ENCODE data around the gene NT5DC3. TPM values are rescaled to one million over a fixed set of nuclear protein-coding genes. Genes with fewer than 3 reads are reported as not detected.

Gene NT5DC3
- total and polyA plus RNA-seq, 2 of the 13 experiments (the other 11 are each of a cell fraction or from before 2014, with no cell fraction given) = 3.2 to 6.6 TPM

DNA sequence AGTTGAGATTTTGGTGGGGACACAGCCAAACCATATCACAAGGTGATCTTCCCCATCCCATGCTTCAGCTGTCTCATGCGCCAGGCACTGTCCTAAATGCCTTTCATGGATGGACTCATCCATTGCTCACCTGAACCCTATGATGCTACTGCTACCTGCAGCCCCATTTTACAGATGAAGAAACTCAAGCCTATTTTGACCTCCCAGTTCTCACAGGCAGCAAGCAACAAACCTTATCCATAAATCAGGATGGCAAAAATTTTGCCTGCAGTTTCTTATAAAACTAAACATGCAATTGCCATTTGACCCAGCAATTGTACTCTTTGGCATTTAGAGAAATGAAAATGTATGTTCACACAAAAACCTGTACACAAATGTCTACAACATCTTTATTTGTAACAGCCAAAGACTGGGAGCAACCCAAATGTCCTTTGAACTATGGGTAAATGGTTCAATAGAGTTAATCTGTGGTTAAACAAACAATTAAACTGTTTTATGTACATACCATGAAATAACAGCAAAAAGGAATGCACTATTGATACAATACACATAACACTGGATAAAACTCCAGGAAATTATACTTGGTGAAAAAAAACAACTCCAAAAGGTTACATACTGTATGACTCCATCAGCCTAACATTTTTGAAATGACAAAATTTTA is 2.6 kb downstream of the NT5DC3 start (continued):
- TF ChIP-seq ATF7 (IDR thresholded peaks at IDR 0.05) (no peak), ATF7 (CRISPR knock-in tag; IDR thresholded peaks at IDR 0.05) (no peak), GATAD2A (CRISPR knock-in tag; IDR thresholded peaks at IDR 0.05) (peak; percentile 83), ELF3 (CRISPR knock-in tag; IDR thresholded peaks at IDR 0.05) (peak; percentile 70), ZSCAN12 (CRISPR knock-in tag; IDR thresholded peaks at IDR 0.05) (no peak), MAF1 (CRISPR knock-in tag; IDR thresholded peaks at IDR 0.05; ENCODE audit: borderline replicate concordance) (no peak), ZNF558 (CRISPR knock-in tag; IDR thresholded peaks at IDR 0.05; ENCODE audit: borderline replicate concordance) (no peak), ZNF720 (CRISPR knock-in tag; IDR thresholded peaks at IDR 0.05) (no peak), TARDBP (CRISPR knock-in tag; IDR thresholded peaks at IDR 0.05) (peak; percentile 64; the same call in 1 of the 2 replicates), CREM (IDR thresholded peaks at IDR 0.05) (peak; percentile 81), CREM (CRISPR knock-in tag; IDR thresholded peaks at IDR 0.05) (no peak), SIX1 (CRISPR knock-in tag; IDR thresholded peaks at IDR 0.05; ENCODE audit: borderline replicate concordance) (peak; percentile 61; the same call in 1 of the 2 replicates), SNAPC2 (CRISPR knock-in tag; IDR thresholded peaks at IDR 0.05) (no peak), NFKBIZ (CRISPR knock-in tag; IDR thresholded peaks at IDR 0.05) (no peak), ZFP41 (CRISPR knock-in tag; IDR thresholded peaks at IDR 0.05; ENCODE audit: borderline replicate concordance) (no peak), NFYC (CRISPR knock-in tag; IDR thresholded peaks at IDR 0.05) (no peak), ZNF564 (CRISPR knock-in tag; IDR thresholded peaks at IDR 0.05) (no peak), ZNF678 (CRISPR knock-in tag; IDR thresholded peaks at IDR 0.05) (no peak), ZNF563 (CRISPR knock-in tag; IDR thresholded peaks at IDR 0.05) (no peak), GATAD1 (CRISPR knock-in tag; IDR thresholded peaks at IDR 0.05) (no peak), TOPORS (CRISPR knock-in tag; IDR thresholded peaks at IDR 0.05) (no peak), ZNF703 (CRISPR knock-in tag; IDR thresholded peaks at IDR 0.05; ENCODE audit: borderline replicate concordance) (no peak), ZNF550 (CRISPR knock-in tag; IDR thresholded peaks at IDR 0.05; ENCODE audit: borderline replicate concordance) (no peak), NFATC3 (CRISPR knock-in tag; IDR thresholded peaks at IDR 0.05) (no peak), ZBTB7A (CRISPR knock-in tag; IDR thresholded peaks at IDR 0.05) (no peak), ZFP82 (CRISPR knock-in tag; IDR thresholded peaks at IDR 0.05; ENCODE audit: borderline replicate concordance) (no peak), SUZ12 (IDR thresholded peaks at IDR 0.05; ENCODE audit: low read depth, low read length) (no peak), ZMAT3 (CRISPR knock-in tag; conservative IDR thresholded peaks at IDR 0.05) (no peak), ZNF160 (CRISPR knock-in tag; IDR thresholded peaks at IDR 0.05) (no peak), ZNF7 (CRISPR knock-in tag; IDR thresholded peaks at IDR 0.05) (no peak)
- TF ChIP-seq, protein P1, sequence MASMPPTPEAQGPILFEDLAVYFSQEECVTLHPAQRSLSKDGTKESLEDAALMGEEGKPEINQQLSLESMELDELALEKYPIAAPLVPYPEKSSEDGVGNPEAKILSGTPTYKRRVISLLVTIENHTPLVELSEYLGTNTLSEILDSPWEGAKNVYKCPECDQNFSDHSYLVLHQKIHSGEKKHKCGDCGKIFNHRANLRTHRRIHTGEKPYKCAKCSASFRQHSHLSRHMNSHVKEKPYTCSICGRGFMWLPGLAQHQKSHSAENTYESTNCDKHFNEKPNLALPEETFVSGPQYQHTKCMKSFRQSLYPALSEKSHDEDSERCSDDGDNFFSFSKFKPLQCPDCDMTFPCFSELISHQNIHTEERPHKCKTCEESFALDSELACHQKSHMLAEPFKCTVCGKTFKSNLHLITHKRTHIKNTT (CRISPR knock-in tag; IDR thresholded peaks at IDR 0.05) = no peak
- TF ChIP-seq, protein P2, sequence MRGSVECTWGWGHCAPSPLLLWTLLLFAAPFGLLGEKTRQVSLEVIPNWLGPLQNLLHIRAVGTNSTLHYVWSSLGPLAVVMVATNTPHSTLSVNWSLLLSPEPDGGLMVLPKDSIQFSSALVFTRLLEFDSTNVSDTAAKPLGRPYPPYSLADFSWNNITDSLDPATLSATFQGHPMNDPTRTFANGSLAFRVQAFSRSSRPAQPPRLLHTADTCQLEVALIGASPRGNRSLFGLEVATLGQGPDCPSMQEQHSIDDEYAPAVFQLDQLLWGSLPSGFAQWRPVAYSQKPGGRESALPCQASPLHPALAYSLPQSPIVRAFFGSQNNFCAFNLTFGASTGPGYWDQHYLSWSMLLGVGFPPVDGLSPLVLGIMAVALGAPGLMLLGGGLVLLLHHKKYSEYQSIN (CRISPR knock-in tag; IDR thresholded peaks at IDR 0.05; ENCODE audit: borderline replicate concordance) = no peak
- TF ChIP-seq, protein P3, sequence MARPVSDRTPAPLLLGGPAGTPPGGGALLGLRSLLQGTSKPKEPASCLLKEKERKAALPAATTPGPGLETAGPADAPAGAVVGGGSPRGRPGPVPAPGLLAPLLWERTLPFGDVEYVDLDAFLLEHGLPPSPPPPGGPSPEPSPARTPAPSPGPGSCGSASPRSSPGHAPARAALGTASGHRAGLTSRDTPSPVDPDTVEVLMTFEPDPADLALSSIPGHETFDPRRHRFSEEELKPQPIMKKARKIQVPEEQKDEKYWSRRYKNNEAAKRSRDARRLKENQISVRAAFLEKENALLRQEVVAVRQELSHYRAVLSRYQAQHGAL (CRISPR knock-in tag; IDR thresholded peaks at IDR 0.05; ENCODE audit: not compliant biosample characterization) = no peak

Measured in HepG2 (cell line).